Measurements from ENCODE around the gene TSC2. TPM values are rescaled to one million over a fixed set of nuclear protein-coding genes. Genes with fewer than 3 reads are reported as not detected.
A peak's percentile ranks its signal among the peaks of the same experiment; 100 is the strongest.
"Not testable (repeated sequence)": the region's sequence is repeated elsewhere in the genome, so short reads cannot be mapped to it uniquely, and the experiment has no call there.

The TSC2 gene
- polyA plus RNA-seq, 3 donors = 11.7 to 95.1 (median 20.8) TPM

- H3K4me3 Mint-ChIP-seq = peak within 1 kb of the TSS; percentile 84 to 92
- peak within 1 kb of the TSS; percentile 95 to 98 (median 97) for H3K27ac Mint-ChIP-seq
- Histone ChIP-seq H2AFZ (ENCODE audit: insufficient read depth, low read depth, low read length, poor library complexity, severe bottlenecking) (peak within 1 kb of the TSS; percentile 75), H3K79me2 (ENCODE audit: insufficient read depth, low read length) (peaks cover 44% of the 10 kb centered on the region), H3K4me3 (replicated peaks in 1 of 3; ENCODE audit: low read depth in 2 of 3, low read length in 3 of 3) (peak within 1 kb of the TSS; percentile 59 to 85 (median 63)), H3K4me1 (ENCODE audit: control insufficient read depth in 1 of 2, insufficient read depth in 2 of 2, low read length in 2 of 2) (peaks cover 34 to 56% of the 10 kb centered on the region in 2 donors), H3K36me3 (replicated peaks in 1 of 2; ENCODE audit: control insufficient read depth in 1 of 2, insufficient read depth in 2 of 2, low read length in 2 of 2) (peaks cover 0 to 2% of the 10 kb centered on the region in 2 donors), H3K4me2 (replicated peaks; ENCODE audit: extremely low read depth, low read length, poor library complexity, severe bottlenecking) (peak within 1 kb of the TSS; percentile 94), H3K9me3 (replicated peaks in 1 of 2; ENCODE audit: control insufficient read depth in 1 of 2, insufficient read depth in 1 of 2, low read length in 2 of 2) (no peaks in the 10 kb centered on the region), H4K20me1 (ENCODE audit: insufficient read depth, low read length) (peaks cover 38% of the 10 kb centered on the region), H3K9ac (ENCODE audit: insufficient read depth, low read length, poor library complexity, severe bottlenecking) (peak within 1 kb of the TSS; percentile 91), H3K27ac (ENCODE audit: low read depth in 1 of 2, low read length in 2 of 2) (peak within 1 kb of the TSS; percentile 80 to 88), H3K27me3 (ENCODE audit: control insufficient read depth in 2 of 2, insufficient read depth in 2 of 2, low read length in 2 of 2) (no peaks in the 10 kb centered on the region)
- WGBS (ENCODE audit: insufficient coverage) = 1% methylated on average over 52 of the region's 52 CpGs
- peaks cover 0 to 1% (median 0%) of the 10 kb centered on the region in 3 donors for H3K27me3 Mint-ChIP-seq (ENCODE audit: low read depth in 3 of 3)
- peaks cover 43% of the 10 kb centered on the region for H3K4me1 Mint-ChIP-seq
- H3K9me3 Mint-ChIP-seq = peaks cover 0 to 2% (median 0%) of the 10 kb centered on the region in 7 donors
- H3K36me3 Mint-ChIP-seq = peaks cover 4 to 7% of the 10 kb centered on the region in 2 donors
- intact Hi-C loops (cut with micrococcal nuclease) = loop anchor here (5.0 to 10.0 kb wide), 4 partner anchors 37 to 245 kb away; partner anchors contain the start of genes ECI1 (in 1 of the 2), NTHL1 (in 1 of the 2) and TSC2 (in 1 of the 2)
- no peak for TF ChIP-seq CTCF (IDR thresholded peaks at IDR 0.05)
- DNase-seq = peak; percentile 81 to 86 (median 85)
Measured at GRCh38 chr16:2009791-2010510, 37.8 kb upstream of the TSC2 start, which contains the start of gene ZNF598. ZNF598 (minus strand) TSS chr16:2009821.

GRCh38 chr16:2011726-2012125 is 36.1 kb upstream of the TSC2 start:
- H3K4me2 ChIP-seq (replicated peaks; ENCODE audit: extremely low read depth, low read length, poor library complexity, severe bottlenecking); H3K36me3 Mint-ChIP-seq; H3K27me3 Mint-ChIP-seq (ENCODE audit: low read depth in 3 of 3); H3K9me3 ChIP-seq (replicated peaks in 1 of 2; ENCODE audit: control insufficient read depth in 1 of 2, insufficient read depth in 1 of 2, low read length in 2 of 2); H3K27ac ChIP-seq (ENCODE audit: low read depth in 1 of 2, low read length in 2 of 2); H3K36me3 ChIP-seq (replicated peaks in 1 of 2; ENCODE audit: control insufficient read depth in 1 of 2, insufficient read depth in 2 of 2, low read length in 2 of 2); H3K27me3 ChIP-seq (ENCODE audit: control insufficient read depth in 2 of 2, insufficient read depth in 2 of 2, low read length in 2 of 2); H3K9ac ChIP-seq (ENCODE audit: insufficient read depth, low read length, poor library complexity, severe bottlenecking); H2AFZ ChIP-seq (ENCODE audit: insufficient read depth, low read depth, low read length, poor library complexity, severe bottlenecking); intact Hi-C loops (cut with micrococcal nuclease); DNase-seq; H3K4me3 Mint-ChIP-seq; H3K9me3 Mint-ChIP-seq; H3K4me3 ChIP-seq (replicated peaks in 1 of 3; ENCODE audit: low read depth in 2 of 3, low read length in 3 of 3): not testable (repeated sequence)
- Histone ChIP-seq H3K79me2 (ENCODE audit: insufficient read depth, low read length) (peaks cover 27% of the 10 kb centered on the region), H3K4me1 (ENCODE audit: control insufficient read depth in 1 of 2, insufficient read depth in 2 of 2, low read length in 2 of 2) (peaks cover 39 to 58% of the 10 kb centered on the region in 2 donors), H4K20me1 (ENCODE audit: insufficient read depth, low read length) (peaks cover 20% of the 10 kb centered on the region)
- peak overlapping the region in 3 of 7 donors; percentile 26 to 50 (median 50) for H3K27ac Mint-ChIP-seq
- WGBS (ENCODE audit: insufficient coverage) = 40% methylated on average over 2 of the region's 9 CpGs
- H3K4me1 Mint-ChIP-seq = peaks cover 44% of the 10 kb centered on the region

All from CD14-positive monocyte (primary cell).